Suprapubic skin (tissue), 4 donors: ENCODE data around the gene GRID1. TPM values are rescaled to one million over a fixed set of nuclear protein-coding genes. Genes with fewer than 3 reads are reported as not detected.

ENCODE experiments used
- DNase-seq, 2 donors: peaks; one replicate each; pipeline ENCODE4 v3.0.0-alpha.2; 2019; ENCODE audit warnings: low spot score in 2 of 2
- H3K27ac ChIP-seq: fragments of 200-600 bp; sonication (generic); one replicate; pipeline ENCODE4 v1.5.1; 2019
- H3K27me3 ChIP-seq: fragments of 200-600 bp; sonication (generic); one replicate; pipeline ENCODE4 v1.5.1; 2019
- H3K36me3 ChIP-seq: fragments of 200-600 bp; sonication (generic); one replicate; pipeline ENCODE4 v1.5.1; 2019
- H3K4me1 ChIP-seq: fragments of 200-600 bp; sonication (generic); one replicate; pipeline ENCODE4 v1.5.1; 2019
- H3K4me3 ChIP-seq: fragments of 200-600 bp; sonication (generic); one replicate; pipeline ENCODE4 v1.5.1; 2019; ENCODE audit warnings: mild to moderate bottlenecking
- H3K9me3 ChIP-seq: fragments of 200-600 bp; sonication (generic); one replicate; pipeline ENCODE4 v1.5.1; 2019
- EP300 ChIP-seq: sonication (generic); formaldehyde crosslinking; IDR thresholded peaks from one replicate; pipeline ENCODE4 v1.6.1; 2017; ENCODE audit warnings: antibody characterized with exemption
- POLR2A ChIP-seq, 2 donors: fragments of 450-650 bp; IDR thresholded peaks; one replicate each; pipeline ENCODE4 v1.6.1; 2017; ENCODE audit warnings: antibody characterized with exemption in 2 of 2, mild to moderate bottlenecking in 2 of 2, moderate library complexity in 2 of 2
- POLR2AphosphoS5 ChIP-seq, 3 donors: sonication (generic); formaldehyde crosslinking; IDR thresholded peaks; one replicate each; pipeline ENCODE4 v1.6.1; 2017; ENCODE audit warnings: antibody characterized with exemption in 3 of 3
- WGBS: methylation state at CpG from one replicate; pipeline ENCODE4 v1.1.5; 2018; 5-methylcytosine and 5-hydroxymethylcytosine counted together
- total RNA-seq, 4 donors: library from RNA; depleted of rRNA; stranded (reverse); fragments of >200 nt; gene quantifications; one replicate each; pipeline ENCODE4 v1.1.0, GENCODE V29; 2016
- TF ChIP-seq, protein P1 (sequence below), 2 donors: fragments of 200-600 bp in 1 of 2; fragments of 450-650 bp in 1 of 2; sonication (generic) in 1 of 2; IDR thresholded peaks; one replicate each; pipeline ENCODE4 v1.5.1; 2016 to 2019; ENCODE audit warnings: antibody characterized with exemption in 2 of 2, mild to moderate bottlenecking in 1 of 2, moderate library complexity in 1 of 2

GRID1 gene
- 1 to 10 TPM; 1.8 to 3.1 (median 2.4) TPM for total RNA-seq

DNA sequence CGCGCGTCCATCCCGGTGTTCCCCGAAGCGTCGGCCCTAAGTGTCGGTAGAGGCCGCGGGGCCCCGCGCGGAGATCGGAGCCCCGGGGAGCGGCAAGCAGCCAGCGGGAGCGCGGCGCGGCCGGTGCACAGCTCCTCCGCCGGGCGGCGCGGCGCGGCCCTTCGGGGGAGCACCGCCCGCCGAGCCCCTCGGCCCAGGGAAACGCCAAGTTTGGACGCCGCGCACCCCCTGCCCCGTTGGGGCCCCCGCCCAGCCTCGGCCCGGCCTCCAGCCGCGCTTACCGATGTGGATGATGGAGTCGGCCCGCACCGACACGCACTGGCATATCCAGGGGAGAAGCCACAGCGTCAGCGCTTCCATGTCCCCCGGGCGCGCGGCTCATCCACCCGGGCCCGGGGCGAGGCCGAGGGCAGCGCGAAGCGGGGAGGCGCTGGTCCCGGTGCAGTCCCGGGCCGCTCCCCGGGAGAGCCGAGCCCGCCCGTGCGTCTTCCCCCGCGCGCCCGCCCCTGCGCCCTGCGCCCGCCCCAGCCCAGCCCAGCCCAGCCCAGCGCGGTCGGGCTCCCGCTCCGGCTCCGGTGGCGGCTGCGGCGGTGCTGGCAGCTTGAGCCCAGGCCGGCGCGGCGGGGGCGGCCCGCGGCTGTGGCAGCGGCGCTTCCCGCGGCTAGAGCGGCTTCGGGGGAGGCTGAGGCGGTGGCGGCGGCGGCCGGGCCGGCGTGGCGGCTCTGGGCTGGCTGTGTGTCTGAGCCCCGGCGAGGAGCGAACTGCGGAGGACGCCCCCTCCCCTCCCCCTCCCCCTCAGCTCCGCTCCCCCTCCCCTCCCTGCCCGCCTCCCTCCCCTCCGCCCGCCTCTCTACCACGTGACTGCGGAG is at the start of gene GRID1:
GRID1 (minus strand) TSS at position 763 of the 869 bp plus-strand sequence.
- Histone ChIP-seq H3K4me3 (peak within 1 kb of the TSS; percentile 70), H3K9me3 (no peaks in the 10 kb centered on the region), H3K4me1 (peaks cover 45% of the 10 kb centered on the region), H3K36me3 (no peaks in the 10 kb centered on the region), H3K27ac (no peak within 1 kb of the TSS), H3K27me3 (peaks cover 67% of the 10 kb centered on the region)
- DNase-seq: peak; percentile 58 to 72
- TF ChIP-seq, protein P1, sequence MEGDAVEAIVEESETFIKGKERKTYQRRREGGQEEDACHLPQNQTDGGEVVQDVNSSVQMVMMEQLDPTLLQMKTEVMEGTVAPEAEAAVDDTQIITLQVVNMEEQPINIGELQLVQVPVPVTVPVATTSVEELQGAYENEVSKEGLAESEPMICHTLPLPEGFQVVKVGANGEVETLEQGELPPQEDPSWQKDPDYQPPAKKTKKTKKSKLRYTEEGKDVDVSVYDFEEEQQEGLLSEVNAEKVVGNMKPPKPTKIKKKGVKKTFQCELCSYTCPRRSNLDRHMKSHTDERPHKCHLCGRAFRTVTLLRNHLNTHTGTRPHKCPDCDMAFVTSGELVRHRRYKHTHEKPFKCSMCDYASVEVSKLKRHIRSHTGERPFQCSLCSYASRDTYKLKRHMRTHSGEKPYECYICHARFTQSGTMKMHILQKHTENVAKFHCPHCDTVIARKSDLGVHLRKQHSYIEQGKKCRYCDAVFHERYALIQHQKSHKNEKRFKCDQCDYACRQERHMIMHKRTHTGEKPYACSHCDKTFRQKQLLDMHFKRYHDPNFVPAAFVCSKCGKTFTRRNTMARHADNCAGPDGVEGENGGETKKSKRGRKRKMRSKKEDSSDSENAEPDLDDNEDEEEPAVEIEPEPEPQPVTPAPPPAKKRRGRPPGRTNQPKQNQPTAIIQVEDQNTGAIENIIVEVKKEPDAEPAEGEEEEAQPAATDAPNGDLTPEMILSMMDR (IDR thresholded peaks at IDR 0.05): no peak
- TF ChIP-seq POLR2A (IDR thresholded peaks at IDR 0.05): no peak
- TF ChIP-seq EP300: no peak
- no peak for TF ChIP-seq POLR2AphosphoS5 (IDR thresholded peaks at IDR 0.05)
- no CpG with 5 or more reads among the region's 119 CpGs for WGBS

DNA sequence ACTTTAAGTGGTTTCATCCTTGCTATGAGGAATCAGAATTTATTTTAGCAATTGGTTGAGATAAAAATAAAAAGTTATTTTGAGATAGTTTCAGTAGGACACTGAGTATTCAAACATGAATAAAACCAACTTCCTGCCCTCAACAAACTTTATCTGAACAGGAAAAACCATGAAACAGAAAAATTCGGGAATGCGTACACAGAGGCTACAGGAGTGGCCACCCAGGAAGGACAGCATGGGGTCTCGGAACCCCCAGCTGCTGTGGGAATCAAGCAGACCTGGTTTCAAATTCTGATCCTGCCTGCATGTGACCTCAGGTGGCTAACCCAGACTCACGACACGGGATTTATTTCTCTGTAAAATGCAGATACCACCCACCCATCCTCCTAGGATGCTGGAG is 49.0 kb upstream of the GRID1 start:
- no peak overlapping the region for H3K27ac ChIP-seq
- H3K27me3 ChIP-seq: no peaks in the 10 kb centered on the region
- no peak for TF ChIP-seq POLR2AphosphoS5 (IDR thresholded peaks at IDR 0.05)
- TF ChIP-seq EP300: no peak
- no peak for TF ChIP-seq POLR2A (IDR thresholded peaks at IDR 0.05)
- TF ChIP-seq, protein P1 (IDR thresholded peaks at IDR 0.05): no peak
- H3K36me3 ChIP-seq: no peaks in the 10 kb centered on the region
- H3K4me1 ChIP-seq: peaks cover 3% of the 10 kb centered on the region
- WGBS: 58% methylated on average over 5 of the region's 5 CpGs
- DNase-seq: no peak
- no peak overlapping the region for H3K4me3 ChIP-seq
- no peaks in the 10 kb centered on the region for H3K9me3 ChIP-seq

DNA sequence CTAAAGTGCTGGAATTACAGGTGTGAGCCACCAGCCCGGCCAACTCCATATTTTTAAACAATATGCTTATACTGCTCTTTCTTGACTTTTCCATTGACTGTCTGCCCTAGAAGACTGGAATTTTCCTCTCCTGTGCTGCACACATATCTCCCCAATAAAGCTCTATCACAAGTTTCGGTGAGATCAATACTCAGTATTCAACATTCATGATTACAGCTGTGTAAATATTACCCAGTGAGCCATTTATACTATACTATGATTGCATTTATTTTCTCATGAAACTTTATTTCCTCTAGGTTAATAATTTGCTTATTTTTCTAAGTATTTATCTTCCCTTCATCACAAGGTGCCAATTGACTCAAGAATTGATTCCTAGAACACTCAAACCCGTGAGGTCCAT is 48.5 kb upstream of the GRID1 start:
- WGBS: 69% methylated on average over 3 of the region's 3 CpGs
- Histone ChIP-seq H3K4me3 (no peak overlapping the region), H3K27me3 (no peaks in the 10 kb centered on the region), H3K4me1 (peaks cover 3% of the 10 kb centered on the region), H3K9me3 (no peaks in the 10 kb centered on the region), H3K36me3 (no peaks in the 10 kb centered on the region), H3K27ac (no peak overlapping the region)
- DNase-seq: no peak
- TF ChIP-seq EP300: no peak
- no peak for TF ChIP-seq POLR2A (IDR thresholded peaks at IDR 0.05)
- TF ChIP-seq POLR2AphosphoS5 (IDR thresholded peaks at IDR 0.05): no peak
- TF ChIP-seq, protein P1 (IDR thresholded peaks at IDR 0.05): no peak

DNA sequence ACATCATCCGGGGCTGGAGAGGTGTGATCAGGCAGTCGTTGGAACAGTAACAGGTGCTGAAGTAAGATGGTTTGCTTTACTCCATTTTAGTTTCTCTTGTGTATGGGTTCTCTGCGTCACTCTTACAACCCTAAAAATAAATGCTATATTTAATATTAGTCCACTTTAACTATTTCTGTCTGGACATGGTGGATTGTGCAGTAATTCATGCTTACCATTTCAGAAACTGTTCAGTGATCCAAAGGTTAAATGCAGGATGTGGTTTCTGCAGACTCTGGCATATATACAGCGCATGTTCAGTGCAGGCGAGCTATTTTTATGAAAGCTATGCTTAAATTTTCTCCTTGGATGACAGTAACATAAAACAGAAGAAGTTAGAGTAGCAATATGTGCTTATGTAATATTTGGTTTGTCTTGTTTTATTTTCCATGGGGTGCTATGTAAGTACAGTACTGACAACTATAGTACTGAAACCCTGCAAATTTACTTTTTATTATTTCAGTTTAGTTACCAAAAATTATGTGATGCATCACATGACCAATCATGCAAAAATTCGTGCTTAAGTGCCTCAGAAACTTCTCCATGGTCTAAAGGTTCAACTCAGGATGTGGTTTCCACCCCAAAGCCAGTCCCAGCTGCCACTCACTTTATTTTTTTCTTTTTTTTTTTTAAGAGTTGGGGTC is 46.6 kb upstream of the GRID1 start:
- no peaks in the 10 kb centered on the region for H3K9me3 ChIP-seq
- H3K27ac ChIP-seq: no peak overlapping the region
- peaks cover 3% of the 10 kb centered on the region for H3K4me1 ChIP-seq
- H3K27me3 ChIP-seq: no peaks in the 10 kb centered on the region
- DNase-seq: no peak
- no peak for TF ChIP-seq POLR2AphosphoS5 (IDR thresholded peaks at IDR 0.05)
- TF ChIP-seq EP300: no peak
- no peak for TF ChIP-seq POLR2A (IDR thresholded peaks at IDR 0.05)
- TF ChIP-seq, protein P1 (IDR thresholded peaks at IDR 0.05): no peak
- WGBS: 55% methylated on average over 6 of the region's 6 CpGs
- no peaks in the 10 kb centered on the region for H3K36me3 ChIP-seq
- no peak overlapping the region for H3K4me3 ChIP-seq
